Measurements from ENCODE around the gene MAK.
"Not testable (repeated sequence)": the region's sequence is repeated elsewhere in the genome, so short reads cannot be mapped to it uniquely, and the experiment has no call there.

DNA sequence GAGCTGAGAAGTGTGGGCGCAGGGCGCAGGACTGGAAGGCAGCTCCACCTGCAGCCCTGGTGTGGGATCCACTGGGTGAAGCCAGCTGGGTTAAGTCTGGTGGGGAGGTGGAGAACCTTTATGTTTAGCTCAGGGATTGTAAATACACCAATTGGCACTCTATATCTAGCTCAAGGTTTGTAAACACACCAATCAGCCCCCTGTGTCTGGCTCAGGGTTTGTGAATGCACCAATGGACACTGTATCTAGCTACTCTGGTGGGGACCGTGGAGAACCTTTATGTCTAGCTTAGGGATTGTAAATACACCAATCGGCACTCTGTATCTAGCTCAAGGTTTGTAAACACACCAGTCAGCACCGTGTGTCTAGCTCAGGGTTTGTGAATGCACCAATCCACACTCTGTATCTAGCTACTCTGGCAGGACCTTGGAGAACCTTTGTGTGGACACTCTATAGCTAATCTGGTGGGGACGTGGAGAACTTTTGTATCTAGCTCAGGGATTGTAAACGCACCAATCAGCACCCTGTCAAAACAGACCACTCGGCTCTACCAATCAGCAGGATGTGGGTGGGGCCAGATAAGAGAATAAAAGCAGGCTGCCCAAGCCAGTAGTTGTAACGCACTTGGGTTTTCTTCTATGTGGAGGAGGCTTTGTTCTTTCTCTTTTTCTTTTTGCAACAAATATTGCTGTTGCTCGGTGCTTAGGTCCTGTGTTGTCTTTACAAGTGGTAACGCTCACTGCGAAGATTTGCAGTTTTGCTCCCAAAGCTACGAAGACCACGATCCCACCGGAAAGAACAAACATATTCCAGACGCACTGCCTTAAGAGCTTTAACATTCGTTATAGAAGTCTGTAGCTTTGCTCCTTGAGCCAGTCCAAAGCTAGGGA is 117.1 kb downstream of the MAK start:
- TF ChIP-seq, protein P1, sequence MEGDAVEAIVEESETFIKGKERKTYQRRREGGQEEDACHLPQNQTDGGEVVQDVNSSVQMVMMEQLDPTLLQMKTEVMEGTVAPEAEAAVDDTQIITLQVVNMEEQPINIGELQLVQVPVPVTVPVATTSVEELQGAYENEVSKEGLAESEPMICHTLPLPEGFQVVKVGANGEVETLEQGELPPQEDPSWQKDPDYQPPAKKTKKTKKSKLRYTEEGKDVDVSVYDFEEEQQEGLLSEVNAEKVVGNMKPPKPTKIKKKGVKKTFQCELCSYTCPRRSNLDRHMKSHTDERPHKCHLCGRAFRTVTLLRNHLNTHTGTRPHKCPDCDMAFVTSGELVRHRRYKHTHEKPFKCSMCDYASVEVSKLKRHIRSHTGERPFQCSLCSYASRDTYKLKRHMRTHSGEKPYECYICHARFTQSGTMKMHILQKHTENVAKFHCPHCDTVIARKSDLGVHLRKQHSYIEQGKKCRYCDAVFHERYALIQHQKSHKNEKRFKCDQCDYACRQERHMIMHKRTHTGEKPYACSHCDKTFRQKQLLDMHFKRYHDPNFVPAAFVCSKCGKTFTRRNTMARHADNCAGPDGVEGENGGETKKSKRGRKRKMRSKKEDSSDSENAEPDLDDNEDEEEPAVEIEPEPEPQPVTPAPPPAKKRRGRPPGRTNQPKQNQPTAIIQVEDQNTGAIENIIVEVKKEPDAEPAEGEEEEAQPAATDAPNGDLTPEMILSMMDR (conservative IDR thresholded peaks at IDR 0.05; ENCODE audit: low read depth, low read length), result not testable (repeated sequence)
- not testable (repeated sequence) for TF ChIP-seq EZH2 (IDR thresholded peaks at IDR 0.05; ENCODE audit: borderline replicate concordance, low read depth, low read length, poor library complexity, severe bottlenecking)

Data from A673 (cell line).